Lung (tissue), 12 donors: ENCODE results near the gene NUP205. TPM values are rescaled to one million over a fixed set of nuclear protein-coding genes. Genes with fewer than 3 reads are reported as not detected.

ENCODE experiments used
- ATAC-seq: fragments of 200-7000 bp; cut with Tn5 transposase; one replicate; pipeline ENCODE4 v1.9.1; 2020; ENCODE audit warnings: moderate number of reproducible peaks; ENCODE audit not compliant: insufficient read depth, low FRiP score
- DNase-seq, 3 donors: peaks; one replicate each; pipeline ENCODE4 v3.0.0-alpha.2; 2013 to 2017
- H3K27ac ChIP-seq, 2 donors: one replicate each; pipeline ENCODE4 v1.5.1; 2013; ENCODE audit warnings: mild to moderate bottlenecking in 2 of 2, moderate library complexity in 2 of 2, control low read depth in 1 of 2, inconsistent platforms in 1 of 2, low read depth in 1 of 2, low read length in 1 of 2
- H3K27me3 ChIP-seq, 3 donors: one replicate each; pipeline ENCODE4 v1.5.1; 2013; ENCODE audit warnings: low read length in 2 of 3; ENCODE audit not compliant: control insufficient read depth in 3 of 3, insufficient read depth in 3 of 3
- H3K36me3 ChIP-seq, 4 donors: one replicate each; pipeline ENCODE4 v1.5.1; 2013; ENCODE audit warnings: low read length in 4 of 4, mild to moderate bottlenecking in 1 of 4, moderate library complexity in 1 of 4; ENCODE audit not compliant: control insufficient read depth in 4 of 4, insufficient read depth in 4 of 4
- H3K4me1 ChIP-seq, 5 donors: one replicate each; pipeline ENCODE4 v1.5.1; 2013; ENCODE audit warnings: low read length in 5 of 5, mild to moderate bottlenecking in 2 of 5, moderate library complexity in 1 of 5; ENCODE audit not compliant: control insufficient read depth in 5 of 5, insufficient read depth in 5 of 5
- H3K4me3 ChIP-seq: one replicate; pipeline ENCODE4 v1.5.1; 2013; ENCODE audit warnings: mild to moderate bottlenecking, control low read depth, moderate library complexity
- H3K9ac ChIP-seq, 2 donors: one replicate each; pipeline ENCODE4 v1.5.1; 2013; ENCODE audit warnings: low read length in 2 of 2, control low read depth in 1 of 2; ENCODE audit not compliant: insufficient read depth in 1 of 2
- H3K9me3 ChIP-seq, 4 donors: one replicate each; pipeline ENCODE4 v1.5.1; 2013; ENCODE audit warnings: low read length in 3 of 4, mild to moderate bottlenecking in 1 of 4, moderate library complexity in 1 of 4; ENCODE audit not compliant: control insufficient read depth in 4 of 4, insufficient read depth in 3 of 4
- WGBS, 2 donors: extraction: QIAGEN DNeasy Blood & Tissue Kit; methylation state at CpG; one replicate each; pipeline ENCODE4 v1.1.7; 2013; 5-methylcytosine and 5-hydroxymethylcytosine counted together
- polyA plus RNA-seq, 2 donors: library from polyadenylated mRNA; stranded (reverse); fragments of 200-250 nt; gene quantifications; one replicate each; pipeline ENCODE4 v1.2.1, GENCODE V29; 2013
- total RNA-seq, 2 donors: library from RNA; depleted of rRNA in 1 of 2; stranded (reverse); fragments of >200 nt in 1 of 2; gene quantifications; one replicate each; pipeline ENCODE4 v1.2.1, GENCODE V29; 2014 to 2021
- TF ChIP-seq, protein P1 (sequence below): IDR thresholded peaks from 2 replicates; pipeline ENCODE4 v1.5.1; 2012; ENCODE audit warnings: mild to moderate bottlenecking; ENCODE audit errors: control extremely low read depth, extremely low read depth
- donor health status: control.
- donor health status: control.
- donor health status: Bipolar disorder and iron deficiency.
- donor health status: healthy.
- donor health status: DM: yes; HTN: yes; CAD: no.

The NUP205 gene
- total and polyA plus RNA-seq, 4 donors = 23.1 to 41.2 (median 34.4) TPM

DNA sequence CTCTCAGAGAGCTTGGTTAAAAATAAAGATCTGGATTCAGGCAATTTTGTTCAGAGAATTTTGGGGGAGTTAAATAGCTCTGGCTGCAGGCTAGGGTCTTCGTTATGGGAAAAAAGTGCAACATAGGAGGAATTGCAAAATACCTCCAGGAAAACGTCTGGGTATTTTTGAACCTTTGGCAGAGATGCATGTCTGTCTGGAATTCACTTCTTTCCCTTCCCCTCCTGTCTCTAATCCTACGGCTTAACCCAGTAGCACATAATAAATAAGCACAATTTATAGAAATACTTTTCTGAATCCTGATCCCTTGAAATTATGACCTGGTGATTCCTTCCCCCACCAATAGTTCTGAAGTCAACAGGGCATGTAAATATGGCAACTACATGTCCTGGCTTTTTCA is 19.3 kb upstream of the NUP205 start:
- DNase-seq = peak in 2 of 3 donors; percentile 53 to 66
- no peak overlapping the region for H3K27ac ChIP-seq
- TF ChIP-seq, protein P1, sequence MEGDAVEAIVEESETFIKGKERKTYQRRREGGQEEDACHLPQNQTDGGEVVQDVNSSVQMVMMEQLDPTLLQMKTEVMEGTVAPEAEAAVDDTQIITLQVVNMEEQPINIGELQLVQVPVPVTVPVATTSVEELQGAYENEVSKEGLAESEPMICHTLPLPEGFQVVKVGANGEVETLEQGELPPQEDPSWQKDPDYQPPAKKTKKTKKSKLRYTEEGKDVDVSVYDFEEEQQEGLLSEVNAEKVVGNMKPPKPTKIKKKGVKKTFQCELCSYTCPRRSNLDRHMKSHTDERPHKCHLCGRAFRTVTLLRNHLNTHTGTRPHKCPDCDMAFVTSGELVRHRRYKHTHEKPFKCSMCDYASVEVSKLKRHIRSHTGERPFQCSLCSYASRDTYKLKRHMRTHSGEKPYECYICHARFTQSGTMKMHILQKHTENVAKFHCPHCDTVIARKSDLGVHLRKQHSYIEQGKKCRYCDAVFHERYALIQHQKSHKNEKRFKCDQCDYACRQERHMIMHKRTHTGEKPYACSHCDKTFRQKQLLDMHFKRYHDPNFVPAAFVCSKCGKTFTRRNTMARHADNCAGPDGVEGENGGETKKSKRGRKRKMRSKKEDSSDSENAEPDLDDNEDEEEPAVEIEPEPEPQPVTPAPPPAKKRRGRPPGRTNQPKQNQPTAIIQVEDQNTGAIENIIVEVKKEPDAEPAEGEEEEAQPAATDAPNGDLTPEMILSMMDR = no peak
- H3K9ac ChIP-seq = no peak overlapping the region
- H3K27me3 ChIP-seq = no peaks in the 10 kb centered on the region
- no peaks in the 10 kb centered on the region for H3K36me3 ChIP-seq
- WGBS, 2 donors = 43 to 52% methylated on average over 3 of the region's 3 CpGs
- H3K4me1 ChIP-seq = peaks cover 0 to 17% (median 0%) of the 10 kb centered on the region in 5 donors
- no peak for ATAC-seq
- H3K9me3 ChIP-seq = no peaks in the 10 kb centered on the region
- no peak overlapping the region for H3K4me3 ChIP-seq

GRCh38 chr7:135539629-135540028 is 18.1 kb upstream of the NUP205 start:
- TF ChIP-seq, protein P1 = no peak

GRCh38 chr7:135541029-135541428 is 16.7 kb upstream of the NUP205 start:
- ATAC-seq (no peak), DNase-seq (no peak)
- WGBS, 2 donors = 95 to 98% methylated on average over 6 of the region's 6 CpGs
- Histone ChIP-seq H3K4me3 (no peak overlapping the region), H3K36me3 (no peaks in the 10 kb centered on the region), H3K9ac (no peak overlapping the region), H3K4me1 (peaks cover 0 to 17% (median 0%) of the 10 kb centered on the region in 5 donors), H3K9me3 (no peaks in the 10 kb centered on the region), H3K27ac (no peak overlapping the region), H3K27me3 (no peaks in the 10 kb centered on the region)
- TF ChIP-seq, protein P1 = no peak

More at GRCh38 chr7:135539629-135540028, 18.1 kb upstream of the NUP205 start:
- ATAC-seq (no peak), DNase-seq (no peak)
- no peak overlapping the region for H3K27ac ChIP-seq
- H3K27me3 ChIP-seq = no peaks in the 10 kb centered on the region
- no peaks in the 10 kb centered on the region for H3K36me3 ChIP-seq
- no peak overlapping the region for H3K4me3 ChIP-seq
- WGBS, 2 donors = 88 to 97% methylated on average over 2 of the region's 2 CpGs
- peaks cover 0 to 17% (median 0%) of the 10 kb centered on the region in 5 donors for H3K4me1 ChIP-seq
- H3K9me3 ChIP-seq = no peaks in the 10 kb centered on the region
- no peak overlapping the region for H3K9ac ChIP-seq

GRCh38 chr7:135550196-135550595 is 7.5 kb upstream of the NUP205 start:
- Histone ChIP-seq H3K27me3 (no peaks in the 10 kb centered on the region), H3K4me3 (no peak overlapping the region), H3K9me3 (no peaks in the 10 kb centered on the region), H3K27ac (no peak overlapping the region), H3K9ac (no peak overlapping the region), H3K36me3 (no peaks in the 10 kb centered on the region), H3K4me1 (no peaks in the 10 kb centered on the region)
- TF ChIP-seq, protein P1 = no peak
- WGBS, 2 donors = 71 to 87% methylated on average over 7 of the region's 7 CpGs
- DNase-seq (no peak), ATAC-seq (no peak)
